ENCODE measurements around the gene SIRT2. TPM values are rescaled to one million over a fixed set of nuclear protein-coding genes. Genes with fewer than 3 reads are reported as not detected.

SIRT2 gene
- total and polyA plus RNA-seq, 2 of the 13 experiments (the other 11 are each of a cell fraction or from before 2014, with no cell fraction given), result 22.3 to 26.1 TPM

Other genes starting within 250 kb of the SIRT2 start
- gene CAPN12, start 155.1 kb downstream of the SIRT2 start, total RNA-seq (2016; rRNA removed; fragmentation: Illumina TruSeq; extraction: Trizol), result 0.62 and 1.6 TPM in 2 replicates
- gene CAPN12, start 155.1 kb downstream of the SIRT2 start, polyA plus RNA-seq (2011; rRNA removed), result 13.6 and 20.4 TPM in 2 replicates
- gene LGALS7, start 126.1 kb downstream of the SIRT2 start, total RNA-seq (2016; rRNA removed; fragmentation: Illumina TruSeq; extraction: Trizol), result not detected in 2 replicates
- gene LGALS7, start 126.1 kb downstream of the SIRT2 start, polyA plus RNA-seq (2011; rRNA removed), result 0.73 and 0.85 TPM in 2 replicates
- 0.73 and 1.7 TPM in 2 replicates for gene LGALS7B, start 110.4 kb downstream of the SIRT2 start, total RNA-seq (2016; rRNA removed; fragmentation: Illumina TruSeq; extraction: Trizol)
- 2.1 and 4.0 TPM in 2 replicates for gene LGALS7B, start 110.4 kb downstream of the SIRT2 start, polyA plus RNA-seq (2011; rRNA removed)
- gene LGALS4, start 86.7 kb downstream of the SIRT2 start, total RNA-seq (2016; rRNA removed; fragmentation: Illumina TruSeq; extraction: Trizol), result 0.24 and 0.32 TPM in 2 replicates
- gene LGALS4, start 86.7 kb downstream of the SIRT2 start, polyA plus RNA-seq (2011; rRNA removed), result 0.48 and 0.71 TPM in 2 replicates
- 45.4 and 54.8 TPM in 2 replicates for gene ECH1, start 67.8 kb downstream of the SIRT2 start, total RNA-seq (2016; rRNA removed; fragmentation: Illumina TruSeq; extraction: Trizol)
- 198 and 277 TPM in 2 replicates for gene ECH1, start 67.8 kb downstream of the SIRT2 start, polyA plus RNA-seq (2011; rRNA removed)
- 270 and 278 TPM in 2 replicates for gene HNRNPL, start 49.6 kb downstream of the SIRT2 start, total RNA-seq (2016; rRNA removed; fragmentation: Illumina TruSeq; extraction: Trizol)
- 148 and 156 TPM in 2 replicates for gene HNRNPL, start 49.6 kb downstream of the SIRT2 start, polyA plus RNA-seq (2011; rRNA removed)
- gene RINL, start 21.3 kb downstream of the SIRT2 start, total RNA-seq (2016; rRNA removed; fragmentation: Illumina TruSeq; extraction: Trizol), result 10.3 and 11.4 TPM in 2 replicates
- 18.0 and 18.5 TPM in 2 replicates for gene RINL, start 21.3 kb downstream of the SIRT2 start, polyA plus RNA-seq (2011; rRNA removed)
- gene NFKBIB, start 351 bp upstream of the SIRT2 start, total RNA-seq (2016; rRNA removed; fragmentation: Illumina TruSeq; extraction: Trizol), result 13.8 and 14.9 TPM in 2 replicates
- gene NFKBIB, start 351 bp upstream of the SIRT2 start, polyA plus RNA-seq (2011; rRNA removed), result 8.6 and 11.5 TPM in 2 replicates
- not detected in 2 replicates for gene CCER2, start 12.6 kb upstream of the SIRT2 start, total RNA-seq (2016; rRNA removed; fragmentation: Illumina TruSeq; extraction: Trizol)
- gene CCER2, start 12.6 kb upstream of the SIRT2 start, polyA plus RNA-seq (2011; rRNA removed), result 0.08 and 0.24 TPM in 2 replicates
- 30.1 and 48.6 TPM in 2 replicates for gene SARS2, start 31.1 kb upstream of the SIRT2 start, total RNA-seq (2016; rRNA removed; fragmentation: Illumina TruSeq; extraction: Trizol)
- gene SARS2, start 31.1 kb upstream of the SIRT2 start, polyA plus RNA-seq (2011; rRNA removed), result 40.0 and 41.5 TPM in 2 replicates
- gene MRPS12, start 31.3 kb upstream of the SIRT2 start, total RNA-seq (2016; rRNA removed; fragmentation: Illumina TruSeq; extraction: Trizol), result 54.8 and 75.1 TPM in 2 replicates
- 27.5 and 39.4 TPM in 2 replicates for gene MRPS12, start 31.3 kb upstream of the SIRT2 start, polyA plus RNA-seq (2011; rRNA removed)
- 17.9 and 22.1 TPM in 2 replicates for gene FBXO17, start 76.1 kb upstream of the SIRT2 start, total RNA-seq (2016; rRNA removed; fragmentation: Illumina TruSeq; extraction: Trizol)
- gene FBXO17, start 76.1 kb upstream of the SIRT2 start, polyA plus RNA-seq (2011; rRNA removed), result 58.7 and 64.8 TPM in 2 replicates
- 0.15 and 0.49 TPM in 2 replicates for gene FBXO27, start 132.9 kb upstream of the SIRT2 start, total RNA-seq (2016; rRNA removed; fragmentation: Illumina TruSeq; extraction: Trizol)
- gene FBXO27, start 132.9 kb upstream of the SIRT2 start, polyA plus RNA-seq (2011; rRNA removed), result 2.0 and 2.8 TPM in 2 replicates
- not detected in 2 replicates for gene ACP7, start 184.8 kb upstream of the SIRT2 start, total RNA-seq (2016; rRNA removed; fragmentation: Illumina TruSeq; extraction: Trizol)
- gene ACP7, start 184.8 kb upstream of the SIRT2 start, polyA plus RNA-seq (2011; rRNA removed), result 0.03 TPM in 1 of 2 replicates, not detected in the other
- gene PAK4, start 226.2 kb upstream of the SIRT2 start, total RNA-seq (2016; rRNA removed; fragmentation: Illumina TruSeq; extraction: Trizol), result 9.5 and 11.6 TPM in 2 replicates
- gene PAK4, start 226.2 kb upstream of the SIRT2 start, polyA plus RNA-seq (2011; rRNA removed), result 17.8 and 17.9 TPM in 2 replicates

Measured in HepG2 (cell line).